HEK293T (cell line): ENCODE data around the gene TAP1.

ENCODE experiments used
- CTCF ChIA-PET: fragments of 350-600 bp; formaldehyde crosslinking; extraction: SDS; loops from one replicate; lab custom pipeline; 2021; ENCODE audit warnings: antibody characterized with exemption, inconsistent platforms; lab: Yijun Ruan, JAX
- POLR2A ChIA-PET: fragments of 350-600 bp; formaldehyde crosslinking; extraction: SDS; loops from one replicate; lab custom pipeline; 2020; ENCODE audit warnings: antibody characterized with exemption, inconsistent platforms; lab: Yijun Ruan, JAX
- DNase-seq: peaks from one replicate; pipeline ENCODE4 v3.0.0; 2012; ENCODE audit warnings: mixed read lengths; ENCODE audit errors: extremely low spot score
- ARNT ChIP-seq: fragments of 450-650 bp; IDR thresholded peaks from 2 replicates; pipeline ENCODE4 v1.6.1; 2017; ENCODE audit warnings: mild to moderate bottlenecking
- BHLHE40 ChIP-seq: fragments of 450-650 bp; IDR thresholded peaks from 2 replicates; pipeline ENCODE4 v1.6.1; 2016; ENCODE audit warnings: mild to moderate bottlenecking, moderate library complexity, borderline replicate concordance
- CTBP1 ChIP-seq: fragments of 450-650 bp; IDR thresholded peaks from 2 replicates; pipeline ENCODE4 v1.6.1; 2016; ENCODE audit warnings: borderline replicate concordance
- ELF4 ChIP-seq: fragments of 450-650 bp; IDR thresholded peaks from 2 replicates; pipeline ENCODE4 v1.6.1; 2017; ENCODE audit warnings: antibody characterized with exemption
- FOXA1 ChIP-seq: fragments of 450-650 bp; IDR thresholded peaks from 2 replicates; pipeline ENCODE4 v1.6.1; 2016; ENCODE audit warnings: mild to moderate bottlenecking
- FOXK2 ChIP-seq: fragments of 450-650 bp; IDR thresholded peaks from 2 replicates; pipeline ENCODE4 v1.6.1; 2016; ENCODE audit warnings: mild to moderate bottlenecking
- FOXM1 ChIP-seq: fragments of 450-650 bp; IDR thresholded peaks from 2 replicates; pipeline ENCODE4 v1.6.1; 2017; ENCODE audit warnings: mild to moderate bottlenecking, borderline replicate concordance
- HDGF ChIP-seq: fragments of 450-650 bp; IDR thresholded peaks from 2 replicates; pipeline ENCODE4 v1.6.1; 2017; ENCODE audit warnings: antibody characterized with exemption, borderline replicate concordance
- L3MBTL2 ChIP-seq: fragments of 450-650 bp; conservative IDR thresholded peaks from 2 replicates; pipeline ENCODE4 v1.6.1; 2016; ENCODE audit warnings: mild to moderate bottlenecking
- LEF1 ChIP-seq: fragments of 450-650 bp; IDR thresholded peaks from 2 replicates; pipeline ENCODE4 v1.6.1; 2017; ENCODE audit warnings: mild to moderate bottlenecking, borderline replicate concordance
- NFRKB ChIP-seq: fragments of 450-650 bp; IDR thresholded peaks from 2 replicates; pipeline ENCODE4 v1.6.1; 2016; ENCODE audit warnings: mild to moderate bottlenecking, moderate library complexity
- SP1 ChIP-seq: fragments of 450-650 bp; IDR thresholded peaks from 2 replicates; pipeline ENCODE4 v1.6.1; 2017
- SUZ12 ChIP-seq: fragments of 450-650 bp; IDR thresholded peaks from 2 replicates; pipeline ENCODE4 v1.6.1; 2016; ENCODE audit warnings: mild to moderate bottlenecking
- TARDBP ChIP-seq: fragments of 450-650 bp; IDR thresholded peaks from 2 replicates; pipeline ENCODE4 v1.6.1; 2016
- ZNF384 ChIP-seq: fragments of 450-650 bp; IDR thresholded peaks from 2 replicates; pipeline ENCODE4 v1.6.1; 2016
- TF ChIP-seq, protein P1 (sequence below): fragments of 450-650 bp; IDR thresholded peaks from 2 replicates; pipeline ENCODE4 v1.6.1; 2016

The TAP1 gene

DNA sequence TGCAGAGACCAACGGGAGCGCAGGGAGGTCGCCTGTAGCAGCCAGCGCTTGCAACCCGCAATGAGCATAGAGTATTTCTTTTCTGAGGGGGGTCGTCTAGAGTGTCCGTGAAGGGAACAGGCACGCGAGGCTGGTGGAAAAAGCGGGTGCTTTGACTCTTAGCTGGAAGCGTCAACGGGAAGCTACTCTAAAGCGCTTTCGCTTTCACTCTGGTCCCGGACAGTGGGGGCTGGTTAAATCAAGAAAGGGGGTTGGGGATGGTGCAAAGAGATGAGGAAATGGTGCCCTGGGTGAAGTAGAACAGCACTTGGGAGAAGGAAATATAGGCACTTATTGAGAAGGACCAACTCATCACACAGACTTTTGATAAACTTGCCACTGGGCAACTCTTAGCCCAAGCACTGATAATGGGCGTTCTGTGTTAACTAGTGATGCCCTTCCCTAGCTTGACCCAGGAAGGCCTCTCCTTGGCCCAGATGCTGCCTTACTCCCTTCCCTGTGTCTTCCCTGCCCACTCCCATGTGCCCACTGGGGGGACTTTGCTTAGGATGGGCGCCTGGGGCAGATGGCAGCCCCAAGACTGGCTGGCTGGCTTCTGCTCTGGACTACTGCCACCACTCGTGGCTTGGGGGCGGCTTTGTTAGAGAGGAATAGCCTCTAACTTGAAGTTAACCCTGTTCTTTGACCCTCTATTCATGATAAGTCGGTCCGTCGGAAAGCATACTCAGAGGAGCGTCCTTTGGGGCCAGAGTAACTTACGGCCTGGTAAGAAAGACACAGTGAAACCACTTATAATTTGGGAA is 1.1 kb upstream of the TAP1 start:
- TF ChIP-seq SUZ12 (no peak), FOXK2 (no peak), ZNF384 (no peak), CTBP1 (no peak), ARNT (no peak), ELF4 (no peak), FOXA1 (no peak), NFRKB (no peak), BHLHE40 (no peak), FOXM1 (no peak), L3MBTL2 (no peak)
- TF ChIP-seq, protein P1, sequence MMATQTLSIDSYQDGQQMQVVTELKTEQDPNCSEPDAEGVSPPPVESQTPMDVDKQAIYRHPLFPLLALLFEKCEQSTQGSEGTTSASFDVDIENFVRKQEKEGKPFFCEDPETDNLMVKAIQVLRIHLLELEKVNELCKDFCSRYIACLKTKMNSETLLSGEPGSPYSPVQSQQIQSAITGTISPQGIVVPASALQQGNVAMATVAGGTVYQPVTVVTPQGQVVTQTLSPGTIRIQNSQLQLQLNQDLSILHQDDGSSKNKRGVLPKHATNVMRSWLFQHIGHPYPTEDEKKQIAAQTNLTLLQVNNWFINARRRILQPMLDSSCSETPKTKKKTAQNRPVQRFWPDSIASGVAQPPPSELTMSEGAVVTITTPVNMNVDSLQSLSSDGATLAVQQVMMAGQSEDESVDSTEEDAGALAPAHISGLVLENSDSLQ = no peak
- no peak for DNase-seq
- CTCF ChIA-PET = interaction anchor here (2.0 to 3.9 kb wide), 2 partner anchors 14 to 16 kb away, joined by 10 to 41 read pairs; partner anchors contain the start of gene TAP2
- POLR2A ChIA-PET = interaction anchor here (2.2 to 5.3 kb wide), 4 partner anchors 10 to 118 kb away, joined by 4 to 54 read pairs (median 18); partner anchors contain the start of genes PSMB8 and TAP2

DNA sequence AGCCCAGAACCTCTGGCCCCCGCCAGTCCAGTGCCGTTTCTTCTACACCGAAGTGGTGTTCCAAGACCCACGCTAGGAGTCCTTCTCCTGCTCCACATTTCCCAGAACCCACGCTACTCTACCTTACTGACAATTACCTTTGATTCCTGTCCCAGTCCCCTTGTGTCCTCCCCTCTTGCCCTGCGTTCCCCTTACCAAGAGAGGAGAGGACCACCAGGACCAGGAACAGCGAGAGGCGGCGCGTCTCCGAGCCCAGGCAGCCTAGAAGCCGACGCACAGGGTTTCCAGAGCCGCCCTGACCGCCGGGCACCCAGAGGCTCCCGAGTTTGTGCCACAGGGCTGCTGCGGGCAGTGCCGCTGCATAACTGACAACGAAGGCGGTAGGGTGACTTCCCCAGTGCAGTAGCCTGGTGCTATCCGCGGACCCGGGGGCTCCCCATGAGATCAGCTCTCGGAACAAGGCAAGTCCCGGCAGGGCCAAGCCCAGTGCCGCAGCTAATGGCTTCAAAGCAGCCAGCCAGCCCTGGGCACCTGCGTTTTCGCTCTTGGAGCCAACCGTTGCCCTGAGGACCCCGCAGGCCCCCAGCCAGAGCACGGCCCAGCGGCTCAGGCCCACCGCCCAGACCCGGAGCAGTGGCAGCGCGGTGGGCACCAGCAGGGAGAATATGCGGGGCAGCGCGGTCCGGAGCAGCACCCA is 512 bp downstream of the TAP1 start:
- TF ChIP-seq HDGF (no peak), CTBP1 (no peak), FOXK2 (no peak), LEF1 (no peak), L3MBTL2 (no peak)
- POLR2A ChIA-PET = interaction anchor here (0.8 to 5.3 kb wide), 11 partner anchors 8 to 657 kb away, joined by 3 to 54 read pairs (median 4); partner anchors contain the start of genes PSMB8 and TAP2
- DNase-seq = no peak
- CTCF ChIA-PET = interaction anchor here (0.5 to 3.9 kb wide), 4 partner anchors 8 to 68 kb away, joined by 3 to 41 read pairs (median 7); partner anchors contain the start of gene TAP2

DNA sequence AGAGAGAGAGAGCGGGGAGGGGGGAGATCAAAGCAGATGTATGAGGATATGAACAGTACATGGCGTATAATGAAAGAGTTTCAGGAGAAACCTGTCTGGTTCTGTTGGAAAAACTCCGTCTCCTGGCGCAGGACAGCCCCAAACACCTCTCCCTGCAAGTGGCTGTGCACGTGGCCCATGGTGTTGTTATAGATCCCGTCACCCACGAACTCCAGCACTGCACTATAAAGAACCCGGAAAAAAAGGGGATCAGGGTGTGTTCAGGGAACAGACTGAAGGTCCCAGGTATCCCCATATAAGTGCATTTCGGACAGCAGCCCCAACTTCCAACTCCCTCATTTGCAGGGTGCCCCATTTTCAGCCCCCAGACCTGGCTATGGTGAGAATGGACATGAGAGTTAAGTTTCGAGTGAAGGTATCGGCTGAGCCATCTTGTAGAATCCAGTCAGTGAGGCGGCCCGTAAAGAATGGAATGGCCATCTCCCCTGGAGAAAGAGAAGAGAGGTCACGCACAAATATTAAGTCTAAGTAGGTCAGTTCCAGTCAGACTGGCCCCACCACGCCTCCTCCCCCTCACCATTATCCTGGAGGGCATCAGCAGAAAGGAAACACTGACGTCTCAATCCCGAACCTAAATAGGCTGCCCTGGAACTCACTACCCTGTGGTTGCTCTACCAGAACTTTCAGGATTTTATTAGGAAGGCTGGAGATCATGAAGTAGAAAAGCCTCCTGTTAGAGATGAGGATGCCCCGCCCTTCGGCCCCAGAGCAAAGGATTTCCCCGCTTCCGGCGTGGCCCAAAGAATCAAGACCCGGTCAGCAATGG is 1.3 kb downstream of the TAP1 start:
- ChIA-PET CTCF (interaction anchor here (2.0 to 3.9 kb wide), 3 partner anchors 13 to 16 kb away, joined by 9 to 41 read pairs (median 10); partner anchors contain the start of gene TAP2), POLR2A (interaction anchor here (1.0 to 5.3 kb wide), 6 partner anchors 14 to 657 kb away, joined by 3 to 54 read pairs (median 4); partner anchors contain the start of gene TAP2)
- DNase-seq = no peak
- no peak for TF ChIP-seq BHLHE40
- no peak for TF ChIP-seq LEF1
- TF ChIP-seq L3MBTL2 = no peak
- TF ChIP-seq CTBP1 = no peak
- no peak for TF ChIP-seq HDGF
- TF ChIP-seq FOXM1 = no peak
- TF ChIP-seq ARNT = no peak
- TF ChIP-seq ELF4 = no peak
- no peak for TF ChIP-seq TARDBP
- TF ChIP-seq, protein P1 = no peak
- TF ChIP-seq ZNF384 = no peak
- TF ChIP-seq FOXA1 = no peak

DNA sequence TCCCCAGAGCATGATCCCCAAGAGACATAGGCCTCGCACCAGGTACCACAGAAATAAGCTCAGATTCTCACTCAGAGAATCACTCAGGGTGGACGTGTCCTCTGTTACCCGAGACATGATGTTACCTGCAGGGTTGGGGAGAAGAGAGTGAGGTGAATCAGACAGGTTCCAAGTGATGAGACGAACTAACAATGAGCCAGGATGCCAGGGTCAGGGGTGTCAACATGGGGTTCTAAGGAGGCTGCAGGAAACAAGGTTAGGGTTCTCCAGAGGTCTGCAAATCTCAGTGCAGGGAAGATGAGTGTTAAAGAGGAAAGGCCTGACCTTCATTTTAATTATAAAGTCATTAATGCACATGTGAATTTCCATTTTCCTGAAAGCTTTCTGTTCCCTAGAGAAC is 2.5 kb downstream of the TAP1 start:
- POLR2A ChIA-PET = interaction anchor here (1.0 to 1.4 kb wide), 2 partner anchors 13 to 120 kb away, joined by 3 to 4 read pairs; partner anchors contain the start of gene TAP2
- DNase-seq = no peak
- no peak for TF ChIP-seq FOXK2
- no peak for TF ChIP-seq HDGF
- TF ChIP-seq TARDBP = no peak
- no peak for TF ChIP-seq SUZ12
- no peak for TF ChIP-seq SP1
- no peak for TF ChIP-seq BHLHE40
- TF ChIP-seq, protein P1 = no peak
- TF ChIP-seq ARNT = no peak
- TF ChIP-seq NFRKB = no peak
- no peak for TF ChIP-seq ELF4
- no peak for TF ChIP-seq FOXA1
- no peak for TF ChIP-seq CTBP1
- no peak for TF ChIP-seq LEF1
- no peak for TF ChIP-seq L3MBTL2
- TF ChIP-seq ZNF384 = no peak
- no peak for TF ChIP-seq FOXM1
- CTCF ChIA-PET = interaction anchor here (2.1 kb wide), 1 partner anchor 12 kb away, joined by 9 read pairs; the partner anchor contains the start of gene TAP2

DNA sequence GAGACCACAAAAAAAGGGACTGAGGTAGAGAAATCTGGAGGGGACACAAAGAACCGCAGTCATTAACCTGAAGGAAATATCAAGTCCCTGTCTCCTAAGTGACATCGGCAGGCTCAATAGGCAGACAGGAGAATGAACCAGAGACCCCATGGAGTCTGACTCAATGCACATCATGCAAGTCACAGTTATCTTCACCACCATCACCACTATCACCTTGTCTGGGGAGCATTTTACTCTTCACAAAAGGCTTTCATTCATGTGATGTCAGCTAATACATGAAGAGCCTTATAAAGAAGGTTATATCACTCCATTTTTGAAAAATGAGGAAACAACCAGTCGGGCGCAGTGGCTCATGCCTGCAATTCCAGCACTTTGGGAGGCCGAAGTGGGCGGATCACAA is 4.4 kb downstream of the TAP1 start:
- no peak for TF ChIP-seq ELF4
- TF ChIP-seq BHLHE40 = no peak
- TF ChIP-seq L3MBTL2 = no peak
- TF ChIP-seq FOXM1 = no peak
- TF ChIP-seq FOXK2 = no peak
- no peak for TF ChIP-seq NFRKB
- TF ChIP-seq FOXA1 = no peak
- TF ChIP-seq ZNF384 = no peak
- no peak for TF ChIP-seq SUZ12
- no peak for TF ChIP-seq CTBP1
- no peak for TF ChIP-seq LEF1
- DNase-seq = no peak
- CTCF ChIA-PET = interaction anchor here (0.7 to 0.9 kb wide), 2 partner anchors 11 to 452 kb away, joined by 5 read pairs; partner anchors contain the start of gene TAP2
- POLR2A ChIA-PET = no interaction called here
